Endodermal cell (in vitro differentiated cells): ENCODE data around the gene CLEC4G. TPM values are rescaled to one million over a fixed set of nuclear protein-coding genes. Genes with fewer than 3 reads are reported as not detected.

Experiments
- DNase-seq: peaks from one replicate; pipeline ENCODE4 v3.0.0-alpha.2; 2017
- H3K27ac ChIP-seq: 2 replicates; pipeline ENCODE4 v1.5.1; 2013; ENCODE audit warnings: mild to moderate bottlenecking, low read depth, low read length, moderate library complexity
- H3K27me3 ChIP-seq: 2 replicates; pipeline ENCODE4 v1.6.1; 2013; ENCODE audit warnings: mild to moderate bottlenecking, low read length, moderate library complexity; ENCODE audit not compliant: insufficient read depth, control insufficient read depth, poor library complexity, severe bottlenecking
- H3K36me3 ChIP-seq: 2 replicates; pipeline ENCODE4 v1.7.0; 2013; ENCODE audit warnings: mild to moderate bottlenecking, low read length, moderate library complexity; ENCODE audit not compliant: control insufficient read depth, insufficient read depth
- H3K4me1 ChIP-seq: one replicate; pipeline ENCODE4 v1.7.0; 2013; ENCODE audit warnings: low read length; ENCODE audit not compliant: control insufficient read depth, insufficient read depth
- H3K4me3 ChIP-seq: 2 replicates; pipeline ENCODE4 v1.5.1; 2013; ENCODE audit warnings: mild to moderate bottlenecking, low read length, moderate library complexity
- H3K9ac ChIP-seq: 2 replicates; pipeline ENCODE4 v1.6.1; 2013; ENCODE audit warnings: mild to moderate bottlenecking, low read length, moderate library complexity; ENCODE audit not compliant: poor library complexity, severe bottlenecking; ENCODE audit errors: extremely low read depth
- H3K9me3 ChIP-seq: 2 replicates; pipeline ENCODE4 v1.6.1; 2013; ENCODE audit warnings: mild to moderate bottlenecking, low read length, moderate library complexity; ENCODE audit not compliant: control insufficient read depth
- H3K27ac Mint-ChIP-seq: 2 replicates; pipeline ENCODE4 v1.8.0; 2020; ENCODE audit warnings: mixed read lengths
- H3K27me3 Mint-ChIP-seq: 2 replicates; pipeline ENCODE4 v1.8.0; 2021; ENCODE audit warnings: mild to moderate bottlenecking, mixed read lengths; ENCODE audit not compliant: insufficient read depth
- H3K36me3 Mint-ChIP-seq: 2 replicates; pipeline ENCODE4 v1.8.0; 2020; ENCODE audit warnings: low read depth, mixed read lengths
- H3K4me1 Mint-ChIP-seq: 2 replicates; pipeline ENCODE4 v1.8.0; 2020; ENCODE audit warnings: mixed read lengths
- H3K4me3 Mint-ChIP-seq: 2 replicates; pipeline ENCODE4 v1.8.0; 2020; ENCODE audit warnings: mild to moderate bottlenecking, moderate library complexity, mixed read lengths
- H3K9me3 Mint-ChIP-seq: 2 replicates; pipeline ENCODE4 v1.8.0; 2020; ENCODE audit warnings: mild to moderate bottlenecking, mixed read lengths
- CTCF ChIP-seq: fragments of 200-600 bp; sonication (generic); conservative IDR thresholded peaks from 2 replicates; pipeline ENCODE4 v1.5.0; 2021; ENCODE audit warnings: antibody characterized with exemption, mild to moderate bottlenecking
- WGBS, 2 experiments: methylation state at CpG; one replicate each; pipeline versions ENCODE4 v1.1.5 to v1.1.7; 2013; ENCODE audit warnings: missing lambda C conversion rate in 2 of 2, mixed read lengths in 1 of 2; ENCODE audit not compliant: insufficient coverage in 1 of 2, insufficient read length in 1 of 2; 5-methylcytosine and 5-hydroxymethylcytosine counted together
- total RNA-seq, 2 donors: library from RNA; stranded (reverse); fragmentation: NEBNext Ultra II Directional in 1 of 2; extraction: Animal tissue kit (Norgen Biotek cat#: 25700) in 1 of 2; gene quantifications; 2 replicates in 1 of 2; 3 replicates in 1 of 2; pipeline ENCODE4 v1.2.1, GENCODE V29; 2021

Gene CLEC4G
- total RNA-seq, 2 donors from 2014 or later = not detected

- H3K9ac ChIP-seq = no peak overlapping the region
- no peak overlapping the region for H3K4me3 ChIP-seq
- H3K36me3 ChIP-seq = no peaks in the 10 kb centered on the region
- WGBS, 2 experiments = 70 to 77% methylated on average over 3 of the region's 3 CpGs
- Mint-ChIP-seq H3K9me3 (peaks cover 76% of the 10 kb centered on the region), H3K27me3 (peaks cover 18% of the 10 kb centered on the region), H3K36me3 (no peaks in the 10 kb centered on the region), H3K4me1 (no peaks in the 10 kb centered on the region), H3K4me3 (no peak overlapping the region), H3K27ac (no peak overlapping the region)
- DNase-seq = peak; percentile 14
- H3K27ac ChIP-seq = no peak overlapping the region
- peaks cover 41% of the 10 kb centered on the region for H3K9me3 ChIP-seq
- no peaks in the 10 kb centered on the region for H3K27me3 ChIP-seq
- H3K4me1 ChIP-seq = no peaks in the 10 kb centered on the region
- no peak for TF ChIP-seq CTCF
Measured at GRCh38 chr19:7757358-7757757, 25.4 kb upstream of the CLEC4G start.

- DNase-seq = no peak
- peaks cover 41% of the 10 kb centered on the region for H3K9me3 ChIP-seq
- no peak for TF ChIP-seq CTCF
- Mint-ChIP-seq H3K27ac (no peak overlapping the region), H3K36me3 (no peaks in the 10 kb centered on the region), H3K27me3 (peaks cover 15% of the 10 kb centered on the region), H3K4me3 (no peak overlapping the region), H3K4me1 (no peaks in the 10 kb centered on the region), H3K9me3 (peaks cover 74% of the 10 kb centered on the region)
- H3K27ac ChIP-seq = no peak overlapping the region
- no peak overlapping the region for H3K9ac ChIP-seq
- no peaks in the 10 kb centered on the region for H3K27me3 ChIP-seq
- H3K36me3 ChIP-seq = no peaks in the 10 kb centered on the region
- 9 to 28% methylated on average over 2 to 3 of the region's 4 CpGs for WGBS, 2 experiments
- no peaks in the 10 kb centered on the region for H3K4me1 ChIP-seq
- no peak overlapping the region for H3K4me3 ChIP-seq
Measured at GRCh38 chr19:7756258-7756657, 24.3 kb upstream of the CLEC4G start.

- no peak overlapping the region for H3K9ac ChIP-seq
- no peak overlapping the region for H3K4me3 Mint-ChIP-seq
- peaks cover 25% of the 10 kb centered on the region for H3K27me3 Mint-ChIP-seq
Measured at GRCh38 chr19:7751157-7751783, 19.4 kb upstream of the CLEC4G start.

More at GRCh38 chr19:7751157-7751783, 19.4 kb upstream of the CLEC4G start:
- Mint-ChIP-seq H3K9me3 (peaks cover 42% of the 10 kb centered on the region), H3K4me1 (no peaks in the 10 kb centered on the region), H3K27ac (no peak overlapping the region), H3K36me3 (no peaks in the 10 kb centered on the region)
- no peak for DNase-seq
- H3K9me3 ChIP-seq = peaks cover 8% of the 10 kb centered on the region
- TF ChIP-seq CTCF = no peak
- H3K4me3 ChIP-seq = no peak overlapping the region
- H3K27me3 ChIP-seq = no peaks in the 10 kb centered on the region
- no peaks in the 10 kb centered on the region for H3K36me3 ChIP-seq
- 83 to 84% methylated on average over 12 of the region's 12 CpGs for WGBS, 2 experiments
- no peaks in the 10 kb centered on the region for H3K4me1 ChIP-seq
- no peak overlapping the region for H3K27ac ChIP-seq
